HUES6 (cell line): ENCODE measurements around the gene SPOCK1.
"Not testable (repeated sequence)": the region's sequence is repeated elsewhere in the genome, so short reads cannot be mapped to it uniquely, and the experiment has no call there.

Experiments used
- H3K27ac ChIP-seq: 2 replicates; pipeline ENCODE4 v1.7.0; 2013; ENCODE audit warnings: low read depth, mild to moderate bottlenecking, low read length, inconsistent platforms
- H3K27me3 ChIP-seq: 2 replicates; pipeline ENCODE4 v1.6.1; 2013; ENCODE audit warnings: low read length; ENCODE audit not compliant: control insufficient read depth, insufficient read depth
- H3K36me3 ChIP-seq: 2 replicates; pipeline ENCODE4 v1.6.1; 2013; ENCODE audit warnings: low read length; ENCODE audit not compliant: control insufficient read depth, insufficient read depth
- H3K4me1 ChIP-seq: 2 replicates; pipeline ENCODE4 v1.6.1; 2013; ENCODE audit warnings: low read length; ENCODE audit not compliant: control insufficient read depth, insufficient read depth
- H3K4me3 ChIP-seq: 2 replicates; pipeline ENCODE4 v1.5.1; 2013; ENCODE audit warnings: low read depth, low read length
- H3K9ac ChIP-seq: one replicate; pipeline ENCODE4 v1.6.1; 2013; ENCODE audit warnings: mild to moderate bottlenecking, low read length
- H3K9me3 ChIP-seq: 2 replicates; pipeline ENCODE4 v1.6.1; 2013; ENCODE audit warnings: low read depth, low read length; ENCODE audit not compliant: control insufficient read depth, insufficient read depth

The SPOCK1 gene

DNA sequence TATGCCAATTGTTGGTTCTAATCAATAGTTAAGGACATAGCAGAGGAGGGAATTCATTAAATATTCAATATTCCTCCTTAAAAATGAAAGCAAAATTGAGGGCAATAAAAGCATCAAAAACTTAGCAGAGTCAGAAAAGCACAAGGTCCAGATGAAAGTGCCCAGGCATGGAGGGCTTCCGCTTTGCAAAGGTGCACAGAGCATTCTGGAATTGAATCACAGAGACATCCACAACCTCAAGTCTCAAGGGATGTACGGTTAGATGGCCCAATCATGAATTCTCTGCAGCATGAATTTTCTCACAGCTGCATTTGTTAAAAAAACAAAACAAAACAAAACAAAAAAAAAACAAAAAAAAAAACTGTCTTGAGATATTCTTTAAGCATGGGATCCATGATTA, 253.7 kb downstream of the SPOCK1 start:
- no peaks in the 10 kb centered on the region for H3K9me3 ChIP-seq
- H3K4me1 ChIP-seq = no peaks in the 10 kb centered on the region
- H3K36me3 ChIP-seq = no peaks in the 10 kb centered on the region
- no peak overlapping the region for H3K27ac ChIP-seq
- H3K27me3 ChIP-seq = no peaks in the 10 kb centered on the region
- H3K4me3 ChIP-seq = no peak overlapping the region
- H3K9ac ChIP-seq = no peak overlapping the region

DNA sequence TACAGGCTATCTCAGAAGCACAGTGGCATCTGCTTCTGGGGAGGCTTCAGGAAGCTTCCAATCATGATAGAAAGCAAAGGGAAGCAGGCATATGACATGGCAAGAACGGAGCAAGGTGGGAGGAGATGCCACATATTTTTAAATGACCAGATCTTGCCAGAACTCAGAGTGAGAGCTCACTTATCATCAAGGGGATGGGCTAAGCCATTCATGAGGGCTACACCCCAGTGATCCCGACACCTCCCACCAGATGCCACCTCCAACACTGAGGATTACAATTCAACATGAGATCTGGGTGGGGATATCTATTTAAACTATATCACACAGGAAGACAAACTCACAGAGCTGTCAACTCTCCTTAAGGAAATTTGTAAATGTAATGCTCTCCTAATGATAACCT, 258.8 kb downstream of the SPOCK1 start:
- Histone ChIP-seq H3K9me3 (no peaks in the 10 kb centered on the region), H3K27ac (no peak overlapping the region), H3K36me3 (no peaks in the 10 kb centered on the region), H3K27me3 (no peaks in the 10 kb centered on the region), H3K4me1 (no peaks in the 10 kb centered on the region), H3K4me3 (no peak overlapping the region), H3K9ac (no peak overlapping the region)

DNA sequence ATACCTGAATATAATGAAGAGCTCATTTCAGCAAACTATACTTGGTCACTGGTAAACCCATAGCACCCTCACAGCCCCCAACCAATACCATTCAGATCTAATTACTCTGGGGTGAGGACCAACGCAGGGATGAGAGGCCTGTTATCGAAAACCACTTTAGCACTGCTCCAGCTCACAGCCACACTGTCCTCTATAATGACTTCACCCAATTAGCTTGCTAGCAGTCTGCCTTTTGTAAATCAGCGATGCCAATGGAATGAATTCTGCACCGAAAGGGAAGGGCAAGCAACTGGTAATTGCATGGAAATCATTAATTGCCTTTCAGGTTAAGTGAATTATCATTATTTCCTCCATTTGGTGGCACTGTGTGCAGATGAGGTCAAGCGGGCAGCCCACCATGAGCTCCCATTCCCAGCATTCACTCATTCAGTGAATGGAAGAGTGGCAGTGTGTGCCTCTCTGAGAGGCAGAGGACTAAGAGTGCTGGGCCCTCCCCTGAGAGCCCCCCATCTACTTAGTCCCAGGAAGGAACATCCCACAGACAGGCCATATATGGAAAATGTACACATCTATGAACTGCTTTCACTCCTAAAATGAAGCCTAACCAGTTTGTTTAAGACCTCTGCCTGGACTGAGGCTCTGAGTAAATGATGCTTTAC, 262.1 kb downstream of the SPOCK1 start:
- Histone ChIP-seq H3K27ac (no peak overlapping the region), H3K27me3 (no peaks in the 10 kb centered on the region), H3K4me1 (no peaks in the 10 kb centered on the region), H3K9ac (no peak overlapping the region), H3K4me3 (no peak overlapping the region), H3K36me3 (no peaks in the 10 kb centered on the region), H3K9me3 (no peaks in the 10 kb centered on the region)

DNA sequence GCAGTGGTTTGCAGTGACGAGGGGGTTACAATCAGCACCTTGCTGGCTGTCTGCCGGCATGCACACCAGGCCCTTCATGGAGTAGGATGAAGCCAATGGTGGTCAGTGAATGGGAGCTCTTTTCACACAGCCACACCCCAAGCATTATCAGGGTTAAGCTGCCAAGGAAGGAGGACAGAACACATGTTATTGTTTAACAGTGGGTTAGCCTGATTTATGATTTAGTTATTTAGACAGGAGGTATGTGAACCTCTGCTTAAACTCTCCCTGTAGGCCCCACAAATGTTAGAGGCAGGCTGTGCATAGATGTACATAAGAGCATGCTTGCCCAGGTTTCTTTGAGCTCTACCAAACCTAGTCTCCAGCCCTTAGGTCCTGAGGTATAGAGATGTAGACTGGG, 262.9 kb downstream of the SPOCK1 start:
- Histone ChIP-seq H3K4me3 (no peak overlapping the region), H3K27ac (no peak overlapping the region), H3K9me3 (no peaks in the 10 kb centered on the region), H3K9ac (no peak overlapping the region), H3K4me1 (no peaks in the 10 kb centered on the region), H3K36me3 (no peaks in the 10 kb centered on the region), H3K27me3 (no peaks in the 10 kb centered on the region)

DNA sequence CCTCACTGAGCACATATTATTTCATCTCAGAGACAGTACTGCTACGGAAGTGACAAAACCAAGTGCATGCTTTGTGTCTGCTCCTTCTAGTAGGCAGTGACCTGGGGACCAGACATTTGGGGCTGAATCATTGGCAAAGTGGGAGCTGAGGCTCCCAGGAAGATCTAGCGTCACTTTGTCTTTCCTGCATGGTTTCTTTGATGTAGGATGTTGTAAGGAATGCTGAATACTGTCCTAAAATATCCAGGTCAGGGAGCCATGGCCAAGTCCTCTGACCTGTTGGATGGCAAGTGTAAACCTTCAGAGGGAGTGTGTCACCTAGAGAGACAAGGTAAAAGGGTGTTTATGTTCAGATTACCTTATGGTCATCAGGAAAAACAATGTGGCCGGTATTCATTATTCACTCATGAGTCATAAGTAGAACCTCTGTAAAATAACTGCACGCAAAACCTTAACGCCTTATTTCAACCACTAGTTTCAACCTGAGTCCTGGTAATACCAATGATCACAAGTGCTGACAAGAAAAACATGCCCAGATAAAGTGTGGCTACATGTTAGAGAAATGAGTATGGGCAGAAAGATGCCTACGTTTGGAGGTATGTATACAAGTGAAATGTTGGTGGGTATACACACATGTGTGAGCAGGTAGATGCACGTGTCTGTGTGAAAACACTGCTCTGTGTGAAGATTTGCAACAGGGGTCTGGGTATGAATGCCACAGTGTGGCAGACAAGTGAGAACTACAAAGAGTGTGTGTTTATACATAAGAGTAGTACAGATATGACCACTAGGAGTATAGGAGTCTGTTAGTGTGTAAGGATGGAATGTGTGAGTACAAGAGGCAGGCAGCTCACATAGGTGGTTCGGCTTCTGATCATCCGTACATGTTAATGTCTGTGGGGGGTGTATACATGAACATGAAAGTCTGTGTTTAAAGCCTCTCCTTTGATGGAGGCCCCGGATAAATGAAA, 263.9 kb downstream of the SPOCK1 start:
- Histone ChIP-seq H3K27me3 (no peaks in the 10 kb centered on the region), H3K9me3 (no peaks in the 10 kb centered on the region), H3K27ac (no peak overlapping the region), H3K9ac (no peak overlapping the region), H3K4me3 (no peak overlapping the region), H3K36me3 (no peaks in the 10 kb centered on the region), H3K4me1 (no peaks in the 10 kb centered on the region)

DNA sequence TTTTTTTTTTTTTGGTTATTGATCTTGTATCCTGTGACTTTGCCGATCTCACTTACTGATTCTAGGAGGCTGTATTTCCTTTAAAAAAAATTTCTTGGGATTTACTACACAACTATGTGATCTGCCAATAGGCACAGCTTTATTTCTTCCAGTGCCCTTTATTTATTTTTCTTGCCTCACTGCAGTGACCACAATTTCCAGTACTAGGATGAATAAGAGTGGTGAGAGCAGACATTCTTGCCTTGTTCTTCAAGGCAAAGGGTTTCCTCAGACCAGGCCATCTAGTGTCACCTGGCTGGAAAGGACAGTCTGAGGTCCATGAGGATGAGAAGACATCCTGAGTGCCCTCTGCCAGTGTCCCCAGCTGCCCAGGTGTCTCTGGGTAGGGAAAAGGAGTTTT, 265.4 kb downstream of the SPOCK1 start:
- no peaks in the 10 kb centered on the region for H3K4me1 ChIP-seq
- H3K9me3 ChIP-seq = no peaks in the 10 kb centered on the region
- no peak overlapping the region for H3K4me3 ChIP-seq
- no peaks in the 10 kb centered on the region for H3K36me3 ChIP-seq
- H3K9ac ChIP-seq = no peak overlapping the region
- H3K27me3 ChIP-seq = no peaks in the 10 kb centered on the region
- H3K27ac ChIP-seq = no peak overlapping the region

DNA sequence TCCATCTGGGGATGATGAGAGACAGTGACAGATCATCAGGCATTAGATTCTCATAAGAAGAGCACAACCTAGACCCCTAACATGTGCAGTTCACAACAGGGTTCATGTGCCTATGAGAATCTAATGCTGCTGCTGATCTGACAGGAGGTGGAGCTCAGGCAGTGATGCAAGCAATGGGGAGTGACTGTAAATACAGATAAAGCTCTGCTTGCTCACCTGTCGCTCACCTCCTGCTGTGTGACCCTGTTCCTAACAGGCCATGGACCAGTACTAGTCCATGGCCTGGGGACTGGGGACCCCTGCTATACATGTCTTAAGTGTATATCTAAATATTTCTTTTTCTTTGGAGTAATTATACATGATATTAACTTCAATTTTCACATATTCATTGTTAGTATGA, 265.8 kb downstream of the SPOCK1 start:
- not testable (repeated sequence) for H3K4me1 ChIP-seq, H3K27me3 ChIP-seq, H3K36me3 ChIP-seq, H3K9ac ChIP-seq, H3K9me3 ChIP-seq, H3K4me3 ChIP-seq, H3K27ac ChIP-seq

DNA sequence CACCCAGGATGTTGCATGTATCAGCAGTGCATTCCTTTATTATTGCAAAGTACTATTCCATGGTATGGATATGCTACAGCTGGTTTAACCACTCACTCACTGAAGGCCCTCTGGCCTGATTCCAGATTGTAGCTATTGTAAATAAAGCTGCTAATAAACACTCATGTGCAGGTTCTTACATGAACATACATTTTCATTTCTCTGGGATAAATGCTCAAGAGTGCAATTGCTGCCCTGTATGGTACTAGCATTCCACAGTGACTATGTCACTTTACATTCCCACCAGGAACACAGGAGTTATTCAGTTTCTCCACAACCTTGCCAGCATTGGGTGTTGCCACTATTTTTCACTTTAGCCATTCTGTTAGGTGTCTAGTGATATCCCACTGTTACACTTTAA, 267.6 kb downstream of the SPOCK1 start:
- Histone ChIP-seq H3K27ac (no peak overlapping the region), H3K4me3 (no peak overlapping the region), H3K27me3 (no peaks in the 10 kb centered on the region), H3K9me3 (no peaks in the 10 kb centered on the region), H3K9ac (no peak overlapping the region), H3K4me1 (no peaks in the 10 kb centered on the region), H3K36me3 (no peaks in the 10 kb centered on the region)

DNA sequence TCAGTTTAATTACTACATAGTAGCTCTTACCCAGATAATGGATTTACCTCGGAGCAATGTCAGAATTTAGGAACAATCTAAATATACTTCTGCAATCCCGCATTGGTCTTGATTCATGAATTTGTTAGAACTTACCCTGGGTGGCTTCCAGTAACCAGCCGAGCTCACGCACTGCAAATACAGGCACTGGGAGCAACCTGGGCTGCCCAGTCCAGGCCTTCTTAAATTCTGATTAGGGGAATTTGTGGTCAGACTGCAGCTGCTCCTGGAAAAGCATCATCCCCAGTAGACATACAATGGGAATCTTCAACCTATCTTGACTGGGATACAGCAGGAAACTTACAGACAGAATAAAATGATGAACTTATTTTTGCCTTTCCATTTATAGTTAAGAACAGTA, 270.3 kb downstream of the SPOCK1 start:
- H3K9me3 ChIP-seq = no peaks in the 10 kb centered on the region
- no peak overlapping the region for H3K27ac ChIP-seq
- no peak overlapping the region for H3K4me3 ChIP-seq
- no peaks in the 10 kb centered on the region for H3K27me3 ChIP-seq
- no peaks in the 10 kb centered on the region for H3K4me1 ChIP-seq
- H3K36me3 ChIP-seq = no peaks in the 10 kb centered on the region
- no peak overlapping the region for H3K9ac ChIP-seq

DNA sequence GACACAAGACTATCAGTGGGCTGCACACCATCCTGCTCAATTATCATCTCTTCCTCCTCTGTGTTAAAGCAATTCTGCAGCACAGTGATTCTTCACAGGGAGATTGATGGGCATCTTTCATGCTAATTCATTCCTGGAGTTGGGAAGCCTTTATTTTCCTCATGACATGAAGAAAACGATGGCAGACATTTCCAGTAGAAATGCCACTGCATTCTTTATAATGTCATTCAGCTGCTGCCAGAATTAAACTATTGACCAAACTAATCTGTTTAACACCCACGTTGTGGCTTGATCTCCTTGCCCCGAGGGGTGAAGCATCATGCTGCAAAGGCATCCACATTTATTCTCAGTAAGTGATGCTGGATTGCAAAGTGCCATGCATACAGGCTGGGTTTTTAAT, 273.0 kb downstream of the SPOCK1 start:
- Histone ChIP-seq H3K9ac (no peak overlapping the region), H3K27ac (no peak overlapping the region), H3K4me1 (no peaks in the 10 kb centered on the region), H3K36me3 (no peaks in the 10 kb centered on the region), H3K9me3 (no peaks in the 10 kb centered on the region), H3K27me3 (no peaks in the 10 kb centered on the region), H3K4me3 (no peak overlapping the region)
